GM23248 (cell line): ENCODE data around the gene CDX2.

Experiments
- EZH2 ChIP-seq: fragments of 200-600 bp; sonication (generic); IDR thresholded peaks from 2 replicates; pipeline ENCODE4 v1.6.1; 2018; ENCODE audit warnings: antibody characterized with exemption, mild to moderate bottlenecking; ENCODE audit not compliant: insufficient read depth, poor library complexity, severe bottlenecking
- EZH2phosphoT487 ChIP-seq: fragments of 200-600 bp; sonication (generic); IDR thresholded peaks from 2 replicates; pipeline ENCODE4 v1.6.1; 2018; ENCODE audit warnings: antibody characterized with exemption, moderate library complexity, mild to moderate bottlenecking, low read depth; ENCODE audit not compliant: insufficient read depth

- TF ChIP-seq EZH2phosphoT487 = peak; percentile 57; the same call in 1 of the 2 replicates
- peak; percentile 86 for TF ChIP-seq EZH2
Observed at GRCh38 chr13:27965740-27966640, 3.1 kb downstream of the CDX2 start.
